Endothelial cell of umbilical vein (primary cell): ENCODE results near the gene LRRC8B.

ENCODE experiments used
- EZH2 ChIP-seq: IDR thresholded peaks from 2 replicates; pipeline ENCODE4 v1.6.1; 2012; ENCODE audit warnings: borderline replicate concordance, low read depth, mild to moderate bottlenecking, moderate library complexity, low read length, inconsistent platforms; ENCODE audit not compliant: severe bottlenecking
- FOS ChIP-seq: IDR thresholded peaks from 2 replicates; pipeline ENCODE4 v1.6.1; 2011; ENCODE audit warnings: mild to moderate bottlenecking, low read length, moderate library complexity, borderline replicate concordance; ENCODE audit not compliant: insufficient read depth
- MYC ChIP-seq: IDR thresholded peaks from one replicate; pipeline ENCODE4 v1.6.1; 2011; ENCODE audit warnings: mild to moderate bottlenecking, low read depth, low read length
- POLR2A ChIP-seq: IDR thresholded peaks from 2 replicates; pipeline ENCODE4 v1.6.1; 2012; ENCODE audit warnings: low read depth, mild to moderate bottlenecking, control low read depth, low read length
- POLR2AphosphoS5 ChIP-seq: IDR thresholded peaks from 2 replicates; pipeline ENCODE4 v1.6.1; 2012; ENCODE audit warnings: low read depth, mild to moderate bottlenecking, control low read depth, low read length, moderate library complexity; ENCODE audit not compliant: insufficient read depth
- TF ChIP-seq, protein P1 (sequence below), 2 donors: IDR thresholded peaks; 1 replicate in 1 of 2; 2 replicates in 1 of 2; pipeline ENCODE4 v1.5.1; 2011; ENCODE audit warnings: low read length in 2 of 2, mild to moderate bottlenecking in 2 of 2, moderate library complexity in 2 of 2, control low read depth in 1 of 2, inconsistent platforms in 1 of 2, low read depth in 1 of 2; ENCODE audit not compliant: insufficient read depth in 1 of 2; ENCODE audit errors: extremely low read depth in 1 of 2
- TF ChIP-seq, protein P2 (sequence below): IDR thresholded peaks from 2 replicates; pipeline ENCODE4 v1.6.1; 2011; ENCODE audit not compliant: insufficient read depth, insufficient read length

DNA sequence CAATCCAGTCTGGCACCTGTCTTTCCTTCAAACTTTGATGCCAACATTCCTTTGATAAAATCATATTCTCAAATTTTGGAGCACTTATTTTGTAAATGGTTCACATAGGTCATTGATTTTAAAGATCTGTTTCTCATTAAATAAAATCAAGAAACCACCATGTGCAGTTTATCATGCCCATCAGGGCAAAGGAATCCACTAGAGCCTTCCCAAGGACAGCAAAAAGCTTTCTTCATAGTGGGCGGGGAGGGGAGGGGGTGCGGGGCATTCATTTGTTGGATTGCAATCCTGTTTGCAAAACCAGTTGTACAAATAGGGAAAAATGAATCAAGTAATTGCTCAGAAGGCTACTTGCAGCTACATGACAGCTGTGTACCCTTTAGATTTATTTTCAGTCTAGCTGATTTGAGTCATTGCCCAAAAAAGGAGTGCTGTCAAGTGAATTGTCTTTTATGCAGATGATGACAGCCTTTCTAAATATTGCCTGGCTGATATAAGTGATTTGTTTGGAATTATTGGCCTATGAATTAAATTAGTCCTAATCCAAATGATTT, 23.0 kb downstream of the LRRC8B start:
- no peak for TF ChIP-seq POLR2A
- TF ChIP-seq, protein P1, sequence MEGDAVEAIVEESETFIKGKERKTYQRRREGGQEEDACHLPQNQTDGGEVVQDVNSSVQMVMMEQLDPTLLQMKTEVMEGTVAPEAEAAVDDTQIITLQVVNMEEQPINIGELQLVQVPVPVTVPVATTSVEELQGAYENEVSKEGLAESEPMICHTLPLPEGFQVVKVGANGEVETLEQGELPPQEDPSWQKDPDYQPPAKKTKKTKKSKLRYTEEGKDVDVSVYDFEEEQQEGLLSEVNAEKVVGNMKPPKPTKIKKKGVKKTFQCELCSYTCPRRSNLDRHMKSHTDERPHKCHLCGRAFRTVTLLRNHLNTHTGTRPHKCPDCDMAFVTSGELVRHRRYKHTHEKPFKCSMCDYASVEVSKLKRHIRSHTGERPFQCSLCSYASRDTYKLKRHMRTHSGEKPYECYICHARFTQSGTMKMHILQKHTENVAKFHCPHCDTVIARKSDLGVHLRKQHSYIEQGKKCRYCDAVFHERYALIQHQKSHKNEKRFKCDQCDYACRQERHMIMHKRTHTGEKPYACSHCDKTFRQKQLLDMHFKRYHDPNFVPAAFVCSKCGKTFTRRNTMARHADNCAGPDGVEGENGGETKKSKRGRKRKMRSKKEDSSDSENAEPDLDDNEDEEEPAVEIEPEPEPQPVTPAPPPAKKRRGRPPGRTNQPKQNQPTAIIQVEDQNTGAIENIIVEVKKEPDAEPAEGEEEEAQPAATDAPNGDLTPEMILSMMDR (IDR thresholded peaks at IDR 0.05; ENCODE audit: extremely low read depth in 1 of 2, insufficient read depth in 1 of 2, low read depth in 1 of 2, low read length in 2 of 2) = no peak
- no peak for TF ChIP-seq MYC
- no peak for TF ChIP-seq EZH2
- no peak for TF ChIP-seq POLR2AphosphoS5
- TF ChIP-seq FOS = peak; percentile 55
- TF ChIP-seq, protein P2, sequence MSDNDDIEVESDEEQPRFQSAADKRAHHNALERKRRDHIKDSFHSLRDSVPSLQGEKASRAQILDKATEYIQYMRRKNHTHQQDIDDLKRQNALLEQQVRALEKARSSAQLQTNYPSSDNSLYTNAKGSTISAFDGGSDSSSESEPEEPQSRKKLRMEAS = no peak
